GM12891 (cell line): ENCODE data around the gene PRAMEF11.

Source experiments
- PAX5 ChIP-seq: IDR thresholded peaks from 2 replicates; pipeline ENCODE4 v1.6.1; 2011; ENCODE audit warnings: low read length, moderate library complexity, mild to moderate bottlenecking; ENCODE audit not compliant: insufficient read depth, severe bottlenecking
- POLR2A ChIP-seq: IDR thresholded peaks from 2 replicates; pipeline ENCODE4 v1.6.1; 2011; ENCODE audit warnings: low read depth, low read length, control low read depth
- POLR2AphosphoS5 ChIP-seq: IDR thresholded peaks from 2 replicates; pipeline ENCODE4 v1.6.1; 2011; ENCODE audit warnings: low read depth, low read length, control low read depth
- POU2F2 ChIP-seq: IDR thresholded peaks from 2 replicates; pipeline ENCODE4 v1.6.1; 2011; ENCODE audit warnings: low read depth, mild to moderate bottlenecking, control low read depth, low read length, moderate library complexity
- TAF1 ChIP-seq: IDR thresholded peaks from 2 replicates; pipeline ENCODE4 v1.6.1; 2011; ENCODE audit warnings: low read depth, low read length, control low read depth

DNA sequence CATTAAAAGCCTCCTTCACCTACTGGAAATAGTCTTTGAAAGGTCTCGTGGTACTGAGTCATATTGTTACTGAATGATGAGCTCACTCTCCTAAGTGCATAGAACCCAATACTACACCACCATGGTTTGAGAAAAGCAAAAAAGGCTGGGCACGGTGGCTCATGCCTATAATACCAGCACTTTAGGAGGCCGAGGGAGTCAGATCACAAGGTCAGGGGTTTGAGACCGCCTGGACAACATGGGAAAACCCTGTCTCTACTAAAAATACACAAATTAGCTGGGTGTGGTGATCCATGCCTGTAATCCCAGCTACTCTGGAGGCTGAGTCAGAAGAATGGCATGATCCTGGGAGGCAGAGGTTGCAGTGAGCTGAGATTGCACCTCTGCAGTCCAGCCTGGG, 20.6 kb upstream of the PRAMEF11 start:
- TF ChIP-seq POLR2A, result no peak
- no peak for TF ChIP-seq POLR2AphosphoS5
- no peak for TF ChIP-seq TAF1
- TF ChIP-seq PAX5, result no peak
- no peak for TF ChIP-seq POU2F2
